Glutamatergic neuron (in vitro differentiated cells): ENCODE data around the gene GARS1. TPM values are rescaled to one million over a fixed set of nuclear protein-coding genes. Genes with fewer than 3 reads are reported as not detected.

Source experiments
- DNase-seq: peaks from one replicate; pipeline ENCODE4 v3.0.0; 2022
- H3K27ac Mint-ChIP-seq: one replicate; pipeline ENCODE4 v1.8.0; 2020; ENCODE audit warnings: mild to moderate bottlenecking, mixed read lengths, inconsistent platforms; ENCODE audit not compliant: unreplicated experiment
- H3K27me3 Mint-ChIP-seq: one replicate; pipeline ENCODE4 v1.8.0; 2020; ENCODE audit warnings: mild to moderate bottlenecking, moderate library complexity, mixed read lengths, inconsistent platforms; ENCODE audit not compliant: unreplicated experiment
- H3K36me3 Mint-ChIP-seq: one replicate; pipeline ENCODE4 v1.8.0; 2020; ENCODE audit warnings: mild to moderate bottlenecking, mixed read lengths, inconsistent platforms; ENCODE audit not compliant: unreplicated experiment
- H3K4me1 Mint-ChIP-seq: one replicate; pipeline ENCODE4 v1.8.0; 2020; ENCODE audit warnings: mild to moderate bottlenecking, low read depth, mixed read lengths, inconsistent platforms; ENCODE audit not compliant: unreplicated experiment
- H3K4me3 Mint-ChIP-seq: one replicate; pipeline ENCODE4 v1.8.0; 2020; ENCODE audit warnings: mild to moderate bottlenecking, mixed read lengths, inconsistent platforms; ENCODE audit not compliant: unreplicated experiment
- H3K9me3 Mint-ChIP-seq: one replicate; pipeline ENCODE4 v1.8.0; 2020; ENCODE audit warnings: mild to moderate bottlenecking, moderate library complexity, mixed read lengths, inconsistent platforms; ENCODE audit not compliant: unreplicated experiment
- total RNA-seq: library from RNA; stranded (reverse); fragmentation: NEBNext Ultra II Directional; extraction: Animal tissue kit (Norgen Biotek cat#: 25700); gene quantifications from one replicate; pipeline ENCODE4 v1.2.1, GENCODE V29; 2021; ENCODE audit not compliant: unreplicated experiment
- TF ChIP-seq, protein P1 (sequence below): fragments of 200-600 bp; sonication (generic); IDR thresholded peaks from one replicate; pipeline ENCODE4 v1.5.0; 2021; ENCODE audit not compliant: partially characterized antibody, unreplicated experiment

The GARS1 gene
- total RNA-seq, 1 donor from 2014 or later, result 511 TPM

DNA sequence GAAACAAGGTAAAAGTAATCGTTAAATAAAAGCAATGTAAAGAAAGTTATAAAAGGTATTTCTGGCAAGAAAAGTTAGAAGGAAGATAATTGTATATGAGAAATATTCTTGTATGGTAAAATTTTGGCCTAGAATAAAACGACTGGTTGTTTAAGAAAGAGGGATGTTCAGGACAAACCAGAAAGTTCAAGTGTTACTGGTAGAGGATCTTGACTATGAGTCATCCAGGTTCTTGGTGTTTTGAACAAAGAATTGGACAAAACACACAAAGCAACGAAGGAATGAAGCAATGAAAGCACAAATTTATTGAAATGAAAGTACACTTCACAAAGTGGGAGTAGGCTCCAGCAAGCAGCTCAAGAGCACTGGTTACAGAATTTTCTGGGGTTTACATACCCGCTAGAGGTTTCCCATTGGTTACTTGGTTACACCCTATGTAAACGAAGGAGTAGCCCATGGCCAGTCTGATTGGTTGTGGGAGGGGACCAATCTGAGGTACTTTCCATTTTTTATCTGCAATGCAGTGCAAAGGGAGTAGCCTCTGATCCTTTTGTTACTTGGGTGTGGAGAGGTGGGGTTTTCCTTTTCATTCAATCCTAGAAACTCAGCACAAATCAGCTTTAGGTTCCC, 22.4 kb upstream of the GARS1 start:
- no peak overlapping the region for H3K4me3 Mint-ChIP-seq
- no peaks in the 10 kb centered on the region for H3K4me1 Mint-ChIP-seq
- DNase-seq, result no peak
- H3K36me3 Mint-ChIP-seq, result peaks cover 44% of the 10 kb centered on the region
- no peak overlapping the region for H3K27ac Mint-ChIP-seq
- H3K27me3 Mint-ChIP-seq, result peaks cover 1% of the 10 kb centered on the region
- peaks cover 10% of the 10 kb centered on the region for H3K9me3 Mint-ChIP-seq
- TF ChIP-seq, protein P1, sequence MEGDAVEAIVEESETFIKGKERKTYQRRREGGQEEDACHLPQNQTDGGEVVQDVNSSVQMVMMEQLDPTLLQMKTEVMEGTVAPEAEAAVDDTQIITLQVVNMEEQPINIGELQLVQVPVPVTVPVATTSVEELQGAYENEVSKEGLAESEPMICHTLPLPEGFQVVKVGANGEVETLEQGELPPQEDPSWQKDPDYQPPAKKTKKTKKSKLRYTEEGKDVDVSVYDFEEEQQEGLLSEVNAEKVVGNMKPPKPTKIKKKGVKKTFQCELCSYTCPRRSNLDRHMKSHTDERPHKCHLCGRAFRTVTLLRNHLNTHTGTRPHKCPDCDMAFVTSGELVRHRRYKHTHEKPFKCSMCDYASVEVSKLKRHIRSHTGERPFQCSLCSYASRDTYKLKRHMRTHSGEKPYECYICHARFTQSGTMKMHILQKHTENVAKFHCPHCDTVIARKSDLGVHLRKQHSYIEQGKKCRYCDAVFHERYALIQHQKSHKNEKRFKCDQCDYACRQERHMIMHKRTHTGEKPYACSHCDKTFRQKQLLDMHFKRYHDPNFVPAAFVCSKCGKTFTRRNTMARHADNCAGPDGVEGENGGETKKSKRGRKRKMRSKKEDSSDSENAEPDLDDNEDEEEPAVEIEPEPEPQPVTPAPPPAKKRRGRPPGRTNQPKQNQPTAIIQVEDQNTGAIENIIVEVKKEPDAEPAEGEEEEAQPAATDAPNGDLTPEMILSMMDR, result no peak

- H3K36me3 Mint-ChIP-seq, result peaks cover 63% of the 10 kb centered on the region
These were observed 18.8 kb upstream of the GARS1 start for GRCh38 chr7:30575910-30576309.

GRCh38 chr7:30583181-30583580, 11.5 kb upstream of the GARS1 start:
- no peak overlapping the region for H3K4me3 Mint-ChIP-seq
- peaks cover 35% of the 10 kb centered on the region for H3K36me3 Mint-ChIP-seq
- no peaks in the 10 kb centered on the region for H3K27me3 Mint-ChIP-seq
- peaks cover 5% of the 10 kb centered on the region for H3K9me3 Mint-ChIP-seq
- no peaks in the 10 kb centered on the region for H3K4me1 Mint-ChIP-seq
- no peak overlapping the region for H3K27ac Mint-ChIP-seq
- no peak for DNase-seq
- TF ChIP-seq, protein P1, result no peak

More at GRCh38 chr7:30575910-30576309, 18.8 kb upstream of the GARS1 start:
- TF ChIP-seq, protein P1, result no peak
- H3K4me1 Mint-ChIP-seq, result no peaks in the 10 kb centered on the region
- no peak overlapping the region for H3K4me3 Mint-ChIP-seq
- no peak for DNase-seq
- H3K27me3 Mint-ChIP-seq, result no peaks in the 10 kb centered on the region
- peaks cover 8% of the 10 kb centered on the region for H3K9me3 Mint-ChIP-seq
- no peak overlapping the region for H3K27ac Mint-ChIP-seq

DNA sequence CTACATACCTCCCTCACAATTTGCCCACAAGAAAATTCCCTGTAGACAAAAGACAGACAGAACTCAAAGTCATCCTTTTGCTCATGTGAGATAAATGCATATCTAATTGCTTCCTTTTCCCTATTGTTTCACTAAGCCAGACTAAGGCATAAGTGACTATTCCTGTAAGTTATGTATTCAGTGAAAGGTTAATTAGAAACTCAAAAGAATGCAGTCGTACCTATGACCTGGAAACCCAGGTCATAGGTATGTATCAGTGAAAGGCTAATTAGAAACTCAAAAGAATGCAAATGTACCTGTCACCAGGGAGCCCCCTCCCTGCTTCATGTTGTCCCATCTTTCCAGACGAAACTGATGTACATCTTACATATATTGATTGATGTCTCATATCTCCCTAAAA, 10.3 kb upstream of the GARS1 start:
- Mint-ChIP-seq H3K27me3 (no peaks in the 10 kb centered on the region), H3K9me3 (peaks cover 3% of the 10 kb centered on the region), H3K4me1 (peaks cover 7% of the 10 kb centered on the region), H3K36me3 (peaks cover 26% of the 10 kb centered on the region), H3K27ac (no peak overlapping the region), H3K4me3 (no peak overlapping the region)
- TF ChIP-seq, protein P1, result no peak
- DNase-seq, result no peak

DNA sequence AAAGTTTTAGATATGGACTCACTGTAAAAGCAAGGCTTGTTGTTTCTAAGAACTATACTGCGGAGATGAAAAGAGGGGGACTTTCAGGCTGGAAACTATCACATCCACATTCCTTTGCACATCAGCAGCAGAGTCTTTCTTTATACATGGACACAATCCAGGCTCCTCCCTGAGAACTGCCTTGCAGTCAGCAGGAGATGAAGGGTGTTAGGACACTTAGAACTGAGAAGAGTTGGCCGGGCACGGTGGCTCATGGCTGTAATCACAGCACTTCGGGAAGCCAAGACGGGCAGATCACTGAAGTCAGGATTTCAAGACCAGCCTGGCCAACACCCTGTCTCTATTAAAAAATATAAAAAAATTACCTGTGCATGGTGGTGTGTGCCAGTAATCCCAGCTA, 9.7 kb upstream of the GARS1 start:
- Mint-ChIP-seq H3K27me3 (no peaks in the 10 kb centered on the region), H3K36me3 (peaks cover 25% of the 10 kb centered on the region), H3K9me3 (peaks cover 3% of the 10 kb centered on the region), H3K4me1 (peaks cover 7% of the 10 kb centered on the region), H3K4me3 (no peak overlapping the region), H3K27ac (no peak overlapping the region)
- TF ChIP-seq, protein P1, result no peak
- no peak for DNase-seq
